Measurements from ENCODE around the gene AP2A1.

- no peak for TF ChIP-seq ZFP36 (IDR thresholded peaks at IDR 0.05; ENCODE audit: low read depth, low read length, partially characterized antibody)
- TF ChIP-seq CTCF (IDR thresholded peaks at IDR 0.05 in 2 of 3, conservative IDR thresholded peaks at IDR 0.05 in 1 of 3; ENCODE audit: insufficient read depth in 2 of 3, low read depth in 1 of 3, low read length in 3 of 3), result no peak
- no peak for TF ChIP-seq DIDO1 (tag; IDR thresholded peaks at IDR 0.05; ENCODE audit: low read depth)
- TF ChIP-seq NELFE (IDR thresholded peaks at IDR 0.05; ENCODE audit: insufficient read depth, insufficient read length), result no peak
- TF ChIP-seq BMI1 (IDR thresholded peaks at IDR 0.05; ENCODE audit: low read length), result no peak
- no peak for TF ChIP-seq POLR2AphosphoS5 (IDR thresholded peaks at IDR 0.05; ENCODE audit: control insufficient read depth, insufficient read depth, low read depth, low read length)
- TF ChIP-seq SP2 (IDR thresholded peaks at IDR 0.05; ENCODE audit: extremely low read depth, low read depth, low read length, poor library complexity, severe bottlenecking), result no peak
- no peak for TF ChIP-seq ZNF583 (CRISPR knock-in tag; IDR thresholded peaks at IDR 0.05)
- no peak for TF ChIP-seq TBL1XR1 (IDR thresholded peaks at IDR 0.05; ENCODE audit: low read length in 2 of 2)
- TF ChIP-seq ZNF134 (CRISPR knock-in tag; conservative IDR thresholded peaks at IDR 0.05), result no peak
- no peak for TF ChIP-seq DLX4 (CRISPR knock-in tag; IDR thresholded peaks at IDR 0.05)
- no peak for TF ChIP-seq GABPA (tag; conservative IDR thresholded peaks at IDR 0.05; ENCODE audit: low read depth)
- TF ChIP-seq CEBPB (tag; IDR thresholded peaks at IDR 0.05), result no peak
- TF ChIP-seq NCOA6 (IDR thresholded peaks at IDR 0.05), result no peak
Observed at GRCh38 chr19:49788857-49789256, 22.1 kb downstream of the AP2A1 start.
